ENCODE data around the gene GPR157. TPM values are rescaled to one million over a fixed set of nuclear protein-coding genes. Genes with fewer than 3 reads are reported as not detected.

The GPR157 gene
- total RNA-seq, 4 donors from 2014 or later = 2.8 to 4.4 (median 4.0) TPM

- no peaks in the 10 kb centered on the region for H3K27me3 ChIP-seq
- no CpG with 5 or more reads among the region's 4 CpGs for WGBS, 2 donors (ENCODE audit: low coverage in 1 of 2)
- no peak for ATAC-seq
- H3K4me1 ChIP-seq = peaks cover 0 to 25% (median 3%) of the 10 kb centered on the region in 3 donors
- TF ChIP-seq EP300 (IDR thresholded peaks at IDR 0.05) (no peak), POLR2A (IDR thresholded peaks at IDR 0.05) (no peak), POLR2AphosphoS5 (IDR thresholded peaks at IDR 0.05) (no peak)
- no peaks in the 10 kb centered on the region for H3K9me3 ChIP-seq
- H3K4me3 ChIP-seq = no peak overlapping the region
- H3K27ac ChIP-seq = no peak overlapping the region
- peaks cover 0 to 6% of the 10 kb centered on the region in 2 donors for H3K36me3 ChIP-seq
Measured at GRCh38 chr1:9153152-9153551, 24.2 kb upstream of the GPR157 start.

GRCh38 chr1:9152535-9152934 lies 23.6 kb upstream of the GPR157 start:
- TF ChIP-seq CTCF (IDR thresholded peaks at IDR 0.05) (no peak), POLR2AphosphoS5 (IDR thresholded peaks at IDR 0.05) (no peak), EP300 (IDR thresholded peaks at IDR 0.05) (no peak), POLR2A (IDR thresholded peaks at IDR 0.05) (no peak)
- Histone ChIP-seq H3K27ac (no peak overlapping the region), H3K27me3 (no peaks in the 10 kb centered on the region), H3K36me3 (peaks cover 0 to 6% of the 10 kb centered on the region in 2 donors), H3K4me3 (no peak overlapping the region), H3K4me1 (peaks cover 0 to 25% (median 3%) of the 10 kb centered on the region in 3 donors), H3K9me3 (no peaks in the 10 kb centered on the region)
- ATAC-seq = no peak
- WGBS, 2 donors (ENCODE audit: low coverage in 1 of 2) = 81 to 87% methylated on average over 3 to 7 of the region's 10 CpGs

GRCh38 chr1:9151328-9151860 lies 22.5 kb upstream of the GPR157 start:
- Histone ChIP-seq H3K4me3 (no peak overlapping the region), H3K27ac (peak overlapping the region in 3 of 4 donors; percentile 24 to 67 (median 66)), H3K4me1 (peaks cover 0 to 25% (median 3%) of the 10 kb centered on the region in 3 donors), H3K27me3 (no peaks in the 10 kb centered on the region), H3K36me3 (peaks cover 0 to 6% of the 10 kb centered on the region in 2 donors), H3K9me3 (no peaks in the 10 kb centered on the region)
- WGBS, 2 donors (ENCODE audit: low coverage in 1 of 2) = 47% methylated on average over 12 of the region's 16 CpGs; no CpG with 5 or more reads in 1 of the 2 donors
- no peak for TF ChIP-seq POLR2AphosphoS5 (IDR thresholded peaks at IDR 0.05)
- no peak for TF ChIP-seq EP300 (IDR thresholded peaks at IDR 0.05)
- no peak for TF ChIP-seq CTCF (IDR thresholded peaks at IDR 0.05)
- no peak for TF ChIP-seq POLR2A (IDR thresholded peaks at IDR 0.05)
- peak; percentile 39 for ATAC-seq

- no peak overlapping the region for H3K4me3 ChIP-seq
Measured at GRCh38 chr1:9150582-9151327, 21.9 kb upstream of the GPR157 start.

More at GRCh38 chr1:9150582-9151327, 21.9 kb upstream of the GPR157 start:
- TF ChIP-seq POLR2AphosphoS5 (IDR thresholded peaks at IDR 0.05) (no peak), CTCF (IDR thresholded peaks at IDR 0.05) (no peak), POLR2A (IDR thresholded peaks at IDR 0.05) (no peak), EP300 (IDR thresholded peaks at IDR 0.05) (no peak)
- Histone ChIP-seq H3K27me3 (no peaks in the 10 kb centered on the region), H3K27ac (peak overlapping the region in 3 of 4 donors; percentile 57 to 67 (median 66)), H3K36me3 (peaks cover 0 to 6% of the 10 kb centered on the region in 2 donors), H3K4me1 (peaks cover 0 to 25% (median 3%) of the 10 kb centered on the region in 3 donors), H3K9me3 (no peaks in the 10 kb centered on the region)
- peak; percentile 62 for ATAC-seq
- WGBS, 2 donors (ENCODE audit: low coverage in 1 of 2) = 58 to 79% methylated on average over 8 to 9 of the region's 16 CpGs
